Measurements from ENCODE around the gene MAX. TPM values are rescaled to one million over a fixed set of nuclear protein-coding genes. Genes with fewer than 3 reads are reported as not detected.

MAX gene
- total RNA-seq, 1 donor from 2014 or later = 116 TPM

GRCh38 chr14:65026526-65026925, 75.8 kb downstream of the MAX start:
- no peak for TF ChIP-seq CTCF (IDR thresholded peaks at IDR 0.05)
- Mint-ChIP-seq H3K27ac (no peak overlapping the region), H3K27me3 (no peaks in the 10 kb centered on the region), H3K36me3 (ENCODE audit: low read depth) (peaks cover 48% of the 10 kb centered on the region), H3K4me3 (no peak overlapping the region), H3K4me1 (no peaks in the 10 kb centered on the region), H3K9me3 (no peaks in the 10 kb centered on the region)
- POLR2A ChIA-PET = no interaction called here
- no peak for ATAC-seq (ENCODE audit: low read depth)
- CTCF ChIA-PET = no interaction called here
- intact Hi-C loops (cut with micrococcal nuclease) = no loop called here
- DNase-seq = no peak

GRCh38 chr14:65025818-65026217, 76.5 kb downstream of the MAX start:
- no peaks in the 10 kb centered on the region for H3K9me3 Mint-ChIP-seq
- ATAC-seq (ENCODE audit: low read depth) (no peak), DNase-seq (no peak)
- POLR2A ChIA-PET = no interaction called here
- H3K27ac Mint-ChIP-seq = no peak overlapping the region
- CTCF ChIA-PET = no interaction called here
- H3K36me3 Mint-ChIP-seq (ENCODE audit: low read depth) = peaks cover 48% of the 10 kb centered on the region
- intact Hi-C loops (cut with micrococcal nuclease) = no loop called here
- H3K27me3 Mint-ChIP-seq = no peaks in the 10 kb centered on the region
- TF ChIP-seq CTCF (IDR thresholded peaks at IDR 0.05) = no peak
- H3K4me1 Mint-ChIP-seq = no peaks in the 10 kb centered on the region
- no peak overlapping the region for H3K4me3 Mint-ChIP-seq

Other genes with a start within 250 kb of the MAX start
- gene SPTB, start 222.6 kb downstream of the MAX start, total RNA-seq = 0.04 and 0.10 TPM in 2 replicates
- 69.6 and 83.8 TPM in 2 replicates for gene CHURC1, start 188.1 kb downstream of the MAX start, total RNA-seq
- gene GPX2, start 159.8 kb downstream of the MAX start, total RNA-seq = not detected in 2 replicates
- 0.34 and 0.47 TPM in 2 replicates for gene RAB15, start 130.2 kb downstream of the MAX start, total RNA-seq
- gene FNTB, start 115.6 kb downstream of the MAX start, total RNA-seq = 7.9 and 10.5 TPM in 2 replicates

All from activated B cell treated with CpG ODN at 0.5 μM for 24 hours (primary cell).